Endothelial cell of umbilical vein (primary cell): ENCODE measurements around the gene LMF1. TPM values are rescaled to one million over a fixed set of nuclear protein-coding genes. Genes with fewer than 3 reads are reported as not detected.

ENCODE experiments used
- BruUV-seq: library from RNA; stranded (reverse); fragments of 400-500 nt; replicated peaks from 2 replicates; lab custom pipeline; 2021; lab: Mats Ljungman, UMichigan
- CTCF ChIA-PET: fragments of 300-600, 350-600 bp; sonication (Branson Sonifier 250); formaldehyde crosslinking; loops from one replicate; lab custom pipeline; 2021; ENCODE audit warnings: antibody characterized with exemption, inconsistent platforms; lab: Charles Lee
- POLR2A ChIA-PET: fragments of 300-600, 350-600 bp; sonication (Branson Sonifier 250); formaldehyde crosslinking; loops from one replicate; lab custom pipeline; 2021; ENCODE audit warnings: antibody characterized with exemption, inconsistent platforms; lab: Charles Lee
- DNase-seq: peaks from one replicate; pipeline ENCODE4 v3.0.0-alpha.2; 2011; ENCODE audit warnings: low read depth, low spot score
- FAIRE-seq: peaks from 2 replicates; lab custom pipeline; 2011; peaks lifted over from hg19 to GRCh38; lab: Jason Lieb, UNC
- H2AFZ ChIP-seq: 2 replicates; pipeline ENCODE4 v1.6.0; 2012; ENCODE audit warnings: low read depth, low read length, control low read depth, inconsistent platforms
- H3K27ac ChIP-seq: 2 replicates; pipeline ENCODE4 v1.5.1; 2011; ENCODE audit warnings: low read depth, mild to moderate bottlenecking, control low read depth, low read length, moderate library complexity; ENCODE audit not compliant: insufficient read depth
- H3K27me3 ChIP-seq, 2 experiments: 2 replicates each; pipeline versions ENCODE4 v1.6.0 to v1.6.1; 2011; ENCODE audit warnings: low read length in 2 of 2, mixed read lengths in 1 of 2; ENCODE audit not compliant: control insufficient read depth in 2 of 2, insufficient read depth in 2 of 2
- H3K36me3 ChIP-seq, 2 experiments: 2 replicates in 1 of 2; 3 replicates in 1 of 2; pipeline ENCODE4 v1.5.1; 2011; ENCODE audit warnings: low read length in 2 of 2, mild to moderate bottlenecking in 1 of 2, moderate library complexity in 1 of 2; ENCODE audit not compliant: control insufficient read depth in 2 of 2, insufficient read depth in 2 of 2; ENCODE audit errors: extremely low read depth in 1 of 2
- H3K4me1 ChIP-seq: 3 replicates; pipeline ENCODE4 v1.5.1; 2011; ENCODE audit warnings: mild to moderate bottlenecking, low read length; ENCODE audit not compliant: control insufficient read depth, insufficient read depth; ENCODE audit errors: extremely low read depth
- H3K4me2 ChIP-seq: 2 replicates; pipeline ENCODE4 v1.6.1; 2011; ENCODE audit warnings: low read length, control low read depth, mixed read lengths; ENCODE audit not compliant: insufficient read depth
- H3K4me3 ChIP-seq, 3 experiments: fragments of 200-600 bp in 1 of 3; sonication (generic), shearing (Covaris generic) in 1 of 3; replicated peaks in 1 of 3; 2 replicates each; pipeline ENCODE4 v1.5.1; 2011 to 2016; ENCODE audit warnings: control low read depth in 3 of 3, low read length in 3 of 3, mild to moderate bottlenecking in 2 of 3, inconsistent platforms in 1 of 3, low read depth in 1 of 3, moderate library complexity in 1 of 3; ENCODE audit not compliant: insufficient read depth in 1 of 3
- H3K79me2 ChIP-seq: 2 replicates; pipeline ENCODE4 v1.6.0; 2012; ENCODE audit warnings: low read length, inconsistent platforms; ENCODE audit not compliant: control insufficient read depth, insufficient read depth
- H3K9ac ChIP-seq: replicated peaks from 2 replicates; pipeline ENCODE3; 2011; ENCODE audit warnings: low read length, control low read depth; ENCODE audit not compliant: insufficient read depth; ENCODE audit errors: extremely low read depth
- H3K9me1 ChIP-seq: replicated peaks from 3 replicates; pipeline ENCODE4 v1.6.0; 2011; ENCODE audit warnings: mild to moderate bottlenecking, low read length; ENCODE audit not compliant: control insufficient read depth, insufficient read depth; ENCODE audit errors: extremely low read depth
- H3K9me3 ChIP-seq: replicated peaks from 2 replicates; pipeline ENCODE4 v1.5.1; 2012; ENCODE audit warnings: low read length, inconsistent platforms; ENCODE audit not compliant: control insufficient read depth, insufficient read depth
- H4K20me1 ChIP-seq: replicated peaks from 2 replicates; pipeline ENCODE3; 2011; ENCODE audit warnings: mild to moderate bottlenecking, low read length; ENCODE audit not compliant: control insufficient read depth, insufficient read depth; ENCODE audit errors: extremely low read depth
- CTCF ChIP-seq, 2 donors: IDR thresholded peaks; 1 replicate in 1 of 2; 2 replicates in 1 of 2; pipeline ENCODE4 v1.5.1; 2011; ENCODE audit warnings: low read length in 2 of 2, mild to moderate bottlenecking in 2 of 2, moderate library complexity in 2 of 2, control low read depth in 1 of 2, inconsistent platforms in 1 of 2, low read depth in 1 of 2; ENCODE audit not compliant: insufficient read depth in 1 of 2; ENCODE audit errors: extremely low read depth in 1 of 2
- EZH2 ChIP-seq: IDR thresholded peaks from 2 replicates; pipeline ENCODE4 v1.6.1; 2012; ENCODE audit warnings: borderline replicate concordance, low read depth, mild to moderate bottlenecking, moderate library complexity, low read length, inconsistent platforms; ENCODE audit not compliant: severe bottlenecking
- FOS ChIP-seq: IDR thresholded peaks from 2 replicates; pipeline ENCODE4 v1.6.1; 2011; ENCODE audit warnings: mild to moderate bottlenecking, low read length, moderate library complexity, borderline replicate concordance; ENCODE audit not compliant: insufficient read depth
- GATA2 ChIP-seq: IDR thresholded peaks from 2 replicates; pipeline ENCODE4 v1.7.0; 2011; ENCODE audit warnings: low read depth, mild to moderate bottlenecking, moderate library complexity, mixed read lengths, low read length; ENCODE audit not compliant: insufficient read length, insufficient read depth
- JUN ChIP-seq: IDR thresholded peaks from 2 replicates; pipeline ENCODE4 v1.6.1; 2011; ENCODE audit warnings: borderline replicate concordance, low read depth; ENCODE audit not compliant: insufficient read length, insufficient read depth
- MAX ChIP-seq: IDR thresholded peaks from 2 replicates; pipeline ENCODE4 v1.6.1; 2011; ENCODE audit not compliant: insufficient read depth, insufficient read length
- MYC ChIP-seq: IDR thresholded peaks from one replicate; pipeline ENCODE4 v1.6.1; 2011; ENCODE audit warnings: mild to moderate bottlenecking, low read depth, low read length
- POLR2A ChIP-seq: IDR thresholded peaks from 2 replicates; pipeline ENCODE4 v1.6.1; 2012; ENCODE audit warnings: low read depth, mild to moderate bottlenecking, control low read depth, low read length
- POLR2AphosphoS5 ChIP-seq: IDR thresholded peaks from 2 replicates; pipeline ENCODE4 v1.6.1; 2012; ENCODE audit warnings: low read depth, mild to moderate bottlenecking, control low read depth, low read length, moderate library complexity; ENCODE audit not compliant: insufficient read depth
- dilution Hi-C: fragments of 300-500 bp; cut with MboI; formaldehyde crosslinking; loops from one replicate; pipeline ENCODE4 v1.15.0; 2019; ENCODE audit warnings: low sequenced_read_pairs; ENCODE audit not compliant: extremely low pct_ligation_motif_present
- intact Hi-C: fragments of 100-400 bp; cut with micrococcal nuclease; formaldehyde crosslinking; loops from one replicate; pipeline ENCODE4 v1.10.0; 2022
- polyA plus RNA-seq, 4 experiments: library from polyadenylated mRNA; depleted of rRNA in 3 of 4; stranded (reverse) in 3 of 4; unstranded in 1 of 4; fragments of >200 nt; gene quantifications; 2 replicates each; pipeline versions ENCODE4 v1.2.1 to v1.2.3, GENCODE V29; 2011 to 2012; ENCODE audit warnings: missing spikeins in 1 of 4
- total RNA-seq: library from RNA; stranded (reverse); gene quantifications from 2 replicates; pipeline ENCODE4 v1.2.3, GENCODE V29; 2021

The LMF1 gene
- total and polyA plus RNA-seq, 2 donors (not counting 3 experiments of a cell fraction or from before 2014, with no cell fraction given) = 17.8 TPM

- no peak overlapping the region for H3K27ac ChIP-seq
- no peak for DNase-seq
- H3K36me3 ChIP-seq = no peaks in the 10 kb centered on the region
- no peaks in the 10 kb centered on the region for H3K9me1 ChIP-seq
- no peak for TF ChIP-seq CTCF (IDR thresholded peaks at IDR 0.05; ENCODE audit: extremely low read depth in 1 of 2, insufficient read depth in 1 of 2, low read depth in 1 of 2, low read length in 2 of 2)
- no peak for TF ChIP-seq POLR2AphosphoS5
- no peak for TF ChIP-seq EZH2
- TF ChIP-seq POLR2A = no peak
- no peak for TF ChIP-seq MYC
- no peak for TF ChIP-seq GATA2
- TF ChIP-seq JUN = no peak
- no peak for TF ChIP-seq FOS
- TF ChIP-seq MAX = no peak
- no peaks in the 10 kb centered on the region for H4K20me1 ChIP-seq
- no peaks in the 10 kb centered on the region for H3K9me3 ChIP-seq
- no peak overlapping the region for H3K9ac ChIP-seq
- BruUV-seq = no TSS peak
- dilution Hi-C loops = no loop called here
- no peaks in the 10 kb centered on the region for H3K4me1 ChIP-seq
- CTCF ChIA-PET = no interaction called here
- H3K4me2 ChIP-seq = no peak overlapping the region
- no peak for FAIRE-seq
- peaks cover 0 to 4% of the 10 kb centered on the region in 2 experiments for H3K27me3 ChIP-seq
- POLR2A ChIA-PET = no interaction called here
- H3K4me3 ChIP-seq = no peak overlapping the region
- H2AFZ ChIP-seq = no peak overlapping the region
- intact Hi-C loops = no loop called here
- no peaks in the 10 kb centered on the region for H3K79me2 ChIP-seq
These were observed 148.4 kb downstream of the LMF1 start for GRCh38 chr16:822174-822908.
